ENCODE measurements around the gene ACOX2.
A peak's percentile ranks its signal among the peaks of the same experiment; 100 is the strongest.

ACOX2 gene

DNA sequence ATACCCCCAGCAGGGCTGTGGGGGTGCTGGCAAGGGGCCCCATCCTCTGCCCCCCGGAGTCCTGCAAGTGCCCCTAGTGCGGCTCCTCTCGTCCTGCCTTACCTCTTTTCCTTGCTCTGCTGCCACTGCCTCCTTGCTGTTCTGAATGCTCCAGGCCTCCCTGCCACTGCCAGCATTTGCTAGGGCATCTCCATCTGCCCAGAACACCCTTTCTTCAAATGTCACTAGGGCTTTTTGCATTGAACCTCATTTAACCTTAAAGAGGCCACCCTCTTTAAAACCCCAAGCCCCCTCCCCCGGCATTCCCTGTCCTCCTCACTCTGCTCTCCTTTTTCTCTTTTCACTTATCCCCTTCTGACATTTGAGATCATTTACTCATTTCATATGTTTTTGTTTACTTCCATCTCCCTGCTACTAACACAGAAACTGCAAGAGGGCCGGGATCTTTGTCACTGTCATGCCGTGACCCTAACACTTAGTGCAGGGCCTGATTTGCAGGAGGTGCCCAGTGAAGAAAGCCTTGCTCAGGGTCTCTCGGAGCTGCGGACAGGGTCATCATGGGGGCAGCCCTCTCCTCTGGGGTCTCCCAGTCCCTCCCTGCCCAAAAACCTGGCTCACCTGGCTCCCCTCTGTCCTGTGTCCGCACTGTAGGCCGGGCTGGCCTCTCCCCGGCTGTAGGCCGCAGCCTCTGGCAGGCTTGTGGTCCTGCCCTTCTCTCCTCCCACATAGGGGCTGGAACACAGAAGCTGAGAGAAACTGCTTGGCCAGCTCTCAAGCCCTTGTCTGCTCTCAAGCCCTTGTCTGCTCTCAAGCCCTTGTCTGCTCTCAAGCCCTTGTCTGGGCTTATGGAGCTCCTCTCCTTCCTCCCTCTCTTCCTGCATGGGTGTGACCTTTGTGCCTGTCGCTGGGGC lies at the start of gene ACOX2:
Gene ACOX2 (minus strand): TSS at position 690 of the 911 bp plus-strand sequence. CDS start 2,084 bp downstream, outside the sequence.
- no peak for DNase-seq (ENCODE audit: low read depth in 3 of 3, low spot score in 1 of 3)

- no peak for DNase-seq (ENCODE audit: low read depth in 3 of 3, low spot score in 1 of 3)
Measured at GRCh38 chr3:58585994-58586393, 49.0 kb upstream of the ACOX2 start.

GRCh38 chr3:58585005-58585786 lies 48.2 kb upstream of the ACOX2 start:
- peak in 2 of 3 donors; percentile 18 to 36 for DNase-seq (ENCODE audit: low read depth in 3 of 3, low spot score in 1 of 3)

GRCh38 chr3:58584690-58585004 lies 47.7 kb upstream of the ACOX2 start:
- no peak for DNase-seq (ENCODE audit: low read depth in 3 of 3, low spot score in 1 of 3)

DNA sequence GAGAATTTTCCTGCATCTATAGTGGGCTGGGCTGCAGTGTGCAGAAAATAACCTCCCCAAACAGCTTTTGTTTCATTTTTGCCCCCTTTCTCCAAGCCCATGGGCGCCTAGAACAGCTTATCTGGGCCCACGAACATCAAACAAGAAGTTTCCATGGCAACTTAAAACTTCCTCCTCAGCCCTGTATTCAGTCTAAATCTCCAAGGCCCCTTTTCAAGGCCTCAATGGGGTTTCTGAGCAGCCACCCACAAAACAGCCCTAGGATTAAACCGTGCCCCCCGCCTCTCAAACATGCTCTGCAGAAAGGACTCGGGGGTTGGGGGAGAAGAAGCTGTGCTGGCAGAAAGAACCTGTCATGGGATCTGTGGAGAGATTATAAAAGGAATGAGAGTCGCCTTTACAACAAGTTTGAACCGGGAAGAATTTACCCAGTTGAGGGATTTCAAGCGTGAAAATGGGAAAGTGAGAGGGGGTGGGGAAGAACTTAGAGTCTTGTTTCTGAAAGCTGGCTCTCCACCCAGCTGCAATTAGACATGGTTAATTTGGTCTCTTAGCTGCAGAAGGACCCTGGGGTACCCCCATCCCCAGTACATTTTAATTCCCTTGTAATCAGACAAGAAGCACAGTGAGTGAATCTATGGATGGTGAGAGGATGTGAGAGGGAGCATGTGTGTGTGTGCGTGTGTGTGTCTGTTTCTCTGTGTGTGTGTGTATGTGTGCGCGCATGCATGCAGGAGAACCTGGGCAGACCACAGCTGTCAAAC lies 44.5 kb upstream of the ACOX2 start:
- no peak for DNase-seq (ENCODE audit: low read depth in 3 of 3, low spot score in 1 of 3)

GRCh38 chr3:58580826-58581327 lies 43.9 kb upstream of the ACOX2 start:
- no peak for DNase-seq (ENCODE audit: low read depth in 3 of 3, low spot score in 1 of 3)

GRCh38 chr3:58578873-58579272 lies 41.9 kb upstream of the ACOX2 start:
- DNase-seq (ENCODE audit: low read depth in 3 of 3, low spot score in 1 of 3): no peak

DNA sequence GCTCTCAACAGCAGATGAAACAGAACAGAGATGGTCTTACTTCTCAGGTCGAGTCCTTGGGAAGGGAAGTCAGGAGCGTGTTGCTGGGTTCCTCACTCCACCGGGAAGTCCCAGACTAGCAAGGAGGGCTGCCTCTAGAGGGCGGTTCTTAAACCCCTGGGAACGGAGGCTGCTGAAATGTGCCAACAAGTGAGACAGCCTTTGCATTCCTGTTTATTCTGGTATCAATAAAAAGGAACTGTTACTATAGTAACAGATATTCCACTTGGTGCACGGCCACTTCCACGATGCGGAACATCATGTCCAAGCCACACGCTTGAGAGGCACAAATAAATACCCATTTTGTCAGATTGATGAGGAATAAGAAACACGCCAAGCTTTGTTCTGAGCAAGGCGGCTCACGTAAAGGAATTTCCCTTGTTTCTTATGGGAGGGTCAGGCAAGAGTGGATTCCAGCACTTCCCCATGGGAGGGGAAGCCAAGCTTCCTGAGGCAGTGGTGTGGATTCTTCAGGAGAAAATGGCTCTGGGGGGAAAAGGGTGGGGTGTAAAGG lies 40.4 kb upstream of the ACOX2 start, which contains the start of gene FAM107A:
Gene FAM107A (minus strand): TSS at position 123 of the 553 bp plus-strand sequence. CDS start 7,531 bp downstream, outside the sequence.
- DNase-seq (ENCODE audit: low read depth in 3 of 3, low spot score in 1 of 3): no peak

DNA sequence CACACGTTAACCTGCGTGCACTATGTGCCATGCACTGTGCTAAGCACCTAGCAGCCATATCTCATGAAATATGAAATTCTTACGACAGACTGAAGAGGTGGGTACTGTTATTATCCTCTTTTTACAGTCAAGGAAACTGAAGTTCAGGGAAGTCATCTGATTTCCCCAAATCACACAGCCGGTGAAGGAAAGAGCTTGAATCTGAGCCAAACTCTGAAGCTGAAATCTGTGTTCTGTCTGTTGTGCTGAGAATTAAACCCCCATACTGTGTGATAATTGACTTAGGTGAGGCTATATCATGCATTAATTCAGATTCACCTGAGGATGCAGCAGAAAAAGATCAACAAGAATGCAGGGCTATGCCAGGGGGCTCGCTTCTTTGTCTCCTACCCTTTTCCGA lies 39.7 kb upstream of the ACOX2 start:
- DNase-seq (ENCODE audit: low read depth in 3 of 3, low spot score in 1 of 3): no peak

DNA sequence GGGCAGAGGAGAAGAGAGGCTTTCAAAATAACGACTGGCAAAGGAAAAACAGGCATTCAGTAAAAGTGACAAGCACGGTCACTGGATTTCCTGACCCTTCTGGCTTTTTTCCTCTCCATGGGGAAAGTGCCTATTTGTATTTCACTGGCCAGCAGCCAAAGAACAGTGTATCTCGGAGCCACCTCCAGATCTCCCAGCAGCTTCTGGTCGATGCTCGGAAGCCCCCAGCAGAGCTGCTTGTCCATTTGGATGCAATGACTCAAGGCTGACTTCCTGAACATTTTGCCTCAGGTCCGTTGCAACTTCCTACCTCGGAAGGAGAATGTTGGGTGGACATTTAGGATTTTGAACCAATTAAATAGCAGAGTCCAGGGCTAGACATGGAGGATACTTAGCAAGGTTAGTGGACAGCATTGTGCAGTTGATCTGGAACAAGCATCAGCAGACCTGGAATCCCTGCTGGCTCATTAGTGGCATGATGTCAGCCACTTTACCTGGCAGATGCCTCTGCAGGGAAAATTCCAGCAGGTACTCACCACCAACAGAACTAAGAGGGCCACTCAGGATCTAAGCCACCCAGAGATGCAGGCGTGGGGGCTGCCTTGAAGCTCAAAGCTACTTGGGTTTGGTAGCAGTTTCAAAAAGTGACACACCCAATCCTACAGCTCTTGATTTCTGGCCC lies 39.1 kb upstream of the ACOX2 start:
- DNase-seq (ENCODE audit: low read depth in 3 of 3, low spot score in 1 of 3): no peak

DNA sequence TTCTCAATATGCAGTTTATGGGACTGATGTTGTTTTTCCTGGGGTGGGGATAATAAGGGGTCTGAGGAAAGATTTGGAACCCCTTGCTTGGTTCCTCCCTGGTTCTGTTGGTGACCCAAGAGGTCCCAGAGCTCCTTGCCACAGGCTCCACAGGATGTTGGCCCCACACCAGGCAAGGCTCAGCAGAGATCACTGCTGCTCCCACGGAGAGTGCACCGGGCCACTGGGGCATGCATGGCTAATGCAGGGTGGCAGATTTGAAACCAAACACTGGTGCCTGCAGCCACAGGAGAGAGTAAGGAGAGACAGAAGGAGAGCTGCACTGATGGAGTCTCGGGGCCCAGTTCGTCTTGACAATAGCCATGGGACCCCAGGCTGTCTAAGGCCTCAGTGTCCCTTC lies 37.7 kb upstream of the ACOX2 start:
- DNase-seq (ENCODE audit: low read depth in 3 of 3, low spot score in 1 of 3): no peak

- DNase-seq (ENCODE audit: low read depth in 3 of 3, low spot score in 1 of 3): no peak
Measured at GRCh38 chr3:58574106-58574505, 37.1 kb upstream of the ACOX2 start.

- no peak for DNase-seq (ENCODE audit: low read depth in 3 of 3, low spot score in 1 of 3)
Measured at GRCh38 chr3:58573640-58574039, 36.6 kb upstream of the ACOX2 start.

GRCh38 chr3:58572634-58573230 lies 35.7 kb upstream of the ACOX2 start:
- DNase-seq (ENCODE audit: low read depth in 3 of 3, low spot score in 1 of 3): no peak

GRCh38 chr3:58572013-58572633 lies 35.1 kb upstream of the ACOX2 start:
- no peak for DNase-seq (ENCODE audit: low read depth in 3 of 3, low spot score in 1 of 3)

- DNase-seq (ENCODE audit: low read depth in 3 of 3, low spot score in 1 of 3): no peak
Measured at GRCh38 chr3:58570851-58571250, 33.9 kb upstream of the ACOX2 start.

DNA sequence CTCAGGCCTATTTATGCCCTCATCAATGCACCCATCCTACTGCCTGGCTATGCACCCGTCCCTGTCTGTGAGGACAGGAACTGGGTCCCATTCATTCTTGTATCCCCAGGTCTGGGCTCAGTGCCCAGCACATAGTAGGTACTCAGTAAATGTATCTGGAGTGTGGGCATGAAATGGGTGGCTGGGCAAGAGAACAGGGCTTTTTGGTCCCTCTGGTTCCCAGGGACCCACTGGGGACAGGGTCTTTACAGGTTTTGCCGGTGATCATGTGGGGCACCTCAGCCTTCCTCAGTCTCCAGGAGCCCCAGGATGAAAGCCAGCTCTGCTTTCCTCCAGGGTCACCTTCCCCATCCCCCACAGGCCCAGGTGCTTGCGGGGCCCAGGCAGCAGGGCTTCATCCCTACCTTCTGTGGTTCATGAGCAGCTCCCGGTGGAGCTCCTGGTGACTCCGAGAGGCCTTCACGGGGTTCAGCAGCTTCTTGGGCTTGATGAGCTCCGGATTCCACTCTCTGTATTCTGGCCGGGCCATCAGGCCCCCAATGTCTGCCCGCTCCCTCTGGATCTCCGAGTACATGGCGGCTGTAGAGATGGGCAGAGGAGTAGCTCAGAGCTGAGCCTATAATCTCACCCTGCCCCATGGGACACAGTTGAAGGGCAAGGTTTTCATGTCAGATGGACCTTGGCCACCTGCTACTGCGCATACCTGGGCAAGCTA lies 32.5 kb upstream of the ACOX2 start:
- no peak for DNase-seq (ENCODE audit: low read depth in 3 of 3, low spot score in 1 of 3)

- peak; percentile 20 to 71 (median 39) for DNase-seq (ENCODE audit: low read depth in 3 of 3, low spot score in 1 of 3)
Measured at GRCh38 chr3:58568572-58569286, 31.7 kb upstream of the ACOX2 start.
